PC-9 (cell line): ENCODE results near the gene NUBPL.

Source experiments
- CTCF ChIP-seq: fragments of 200-600 bp; sonication (generic); conservative IDR thresholded peaks from 2 replicates; pipeline ENCODE4 v1.6.1; 2017; ENCODE audit warnings: mixed run types, antibody characterized with exemption, mild to moderate bottlenecking, moderate library complexity
- EZH2 ChIP-seq: fragments of 200-600 bp; sonication (generic); IDR thresholded peaks from 2 replicates; pipeline ENCODE4 v1.8.0; 2017; ENCODE audit warnings: antibody characterized with exemption, low read depth

- TF ChIP-seq CTCF (no peak), EZH2 (no peak)
Measured at GRCh38 chr14:31752867-31753661, 191.9 kb downstream of the NUBPL start.
